ENCODE results near the gene PLA2G4C. TPM values are rescaled to one million over a fixed set of nuclear protein-coding genes. Genes with fewer than 3 reads are reported as not detected.
"Not testable (repeated sequence)": the region's sequence is repeated elsewhere in the genome, so short reads cannot be mapped to it uniquely, and the experiment has no call there.

Gene PLA2G4C
- total RNA-seq, 1 donor from 2014 or later, result 1.1 TPM

DNA sequence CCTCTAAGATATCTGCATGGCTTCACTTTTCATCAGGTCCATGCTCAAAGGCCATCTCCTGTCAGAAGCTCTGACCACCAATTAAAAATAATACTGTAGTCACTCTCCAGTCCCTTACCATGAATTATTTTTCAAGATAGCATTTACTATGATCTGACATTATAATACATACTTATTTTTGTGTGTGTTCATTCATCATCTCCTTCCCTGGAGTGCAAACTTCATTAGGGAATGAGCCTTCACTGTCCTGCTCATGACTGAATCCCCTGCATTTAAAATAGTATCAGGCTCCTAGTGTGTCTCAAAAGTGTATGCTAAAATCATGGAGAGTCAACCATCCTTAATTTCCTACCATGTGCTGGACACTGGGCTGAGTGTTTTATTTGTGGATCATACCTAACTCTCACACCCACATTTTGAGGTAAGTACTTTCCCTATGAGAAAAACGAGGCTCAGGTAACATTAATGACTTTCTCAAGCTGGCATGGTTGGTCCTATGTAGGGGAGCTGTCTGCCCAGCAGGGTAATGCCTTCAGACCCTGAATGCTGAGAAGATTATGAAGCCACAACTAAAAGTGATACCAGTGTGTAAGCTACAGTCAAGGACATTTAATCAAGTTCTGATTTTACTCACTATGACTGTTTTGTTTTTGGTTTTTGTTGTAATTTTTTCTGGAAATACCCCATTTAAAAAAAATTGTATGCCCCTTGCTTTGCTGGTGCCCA is 16.3 kb downstream of the PLA2G4C start:
- Histone ChIP-seq H3K4me3 (ENCODE audit: low read depth, low read length) (no peak overlapping the region), H3K36me3 (ENCODE audit: control insufficient read depth, insufficient read depth, low read length) (no peaks in the 10 kb centered on the region), H3K27me3 (ENCODE audit: control insufficient read depth, insufficient read depth, low read length) (no peaks in the 10 kb centered on the region)
- DNase-seq (ENCODE audit: low read depth) (no peak), FAIRE-seq (no peak)
- TF ChIP-seq, protein P1, sequence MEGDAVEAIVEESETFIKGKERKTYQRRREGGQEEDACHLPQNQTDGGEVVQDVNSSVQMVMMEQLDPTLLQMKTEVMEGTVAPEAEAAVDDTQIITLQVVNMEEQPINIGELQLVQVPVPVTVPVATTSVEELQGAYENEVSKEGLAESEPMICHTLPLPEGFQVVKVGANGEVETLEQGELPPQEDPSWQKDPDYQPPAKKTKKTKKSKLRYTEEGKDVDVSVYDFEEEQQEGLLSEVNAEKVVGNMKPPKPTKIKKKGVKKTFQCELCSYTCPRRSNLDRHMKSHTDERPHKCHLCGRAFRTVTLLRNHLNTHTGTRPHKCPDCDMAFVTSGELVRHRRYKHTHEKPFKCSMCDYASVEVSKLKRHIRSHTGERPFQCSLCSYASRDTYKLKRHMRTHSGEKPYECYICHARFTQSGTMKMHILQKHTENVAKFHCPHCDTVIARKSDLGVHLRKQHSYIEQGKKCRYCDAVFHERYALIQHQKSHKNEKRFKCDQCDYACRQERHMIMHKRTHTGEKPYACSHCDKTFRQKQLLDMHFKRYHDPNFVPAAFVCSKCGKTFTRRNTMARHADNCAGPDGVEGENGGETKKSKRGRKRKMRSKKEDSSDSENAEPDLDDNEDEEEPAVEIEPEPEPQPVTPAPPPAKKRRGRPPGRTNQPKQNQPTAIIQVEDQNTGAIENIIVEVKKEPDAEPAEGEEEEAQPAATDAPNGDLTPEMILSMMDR (IDR thresholded peaks at IDR 0.05; ENCODE audit: insufficient read depth, low read length, severe bottlenecking), result no peak

DNA sequence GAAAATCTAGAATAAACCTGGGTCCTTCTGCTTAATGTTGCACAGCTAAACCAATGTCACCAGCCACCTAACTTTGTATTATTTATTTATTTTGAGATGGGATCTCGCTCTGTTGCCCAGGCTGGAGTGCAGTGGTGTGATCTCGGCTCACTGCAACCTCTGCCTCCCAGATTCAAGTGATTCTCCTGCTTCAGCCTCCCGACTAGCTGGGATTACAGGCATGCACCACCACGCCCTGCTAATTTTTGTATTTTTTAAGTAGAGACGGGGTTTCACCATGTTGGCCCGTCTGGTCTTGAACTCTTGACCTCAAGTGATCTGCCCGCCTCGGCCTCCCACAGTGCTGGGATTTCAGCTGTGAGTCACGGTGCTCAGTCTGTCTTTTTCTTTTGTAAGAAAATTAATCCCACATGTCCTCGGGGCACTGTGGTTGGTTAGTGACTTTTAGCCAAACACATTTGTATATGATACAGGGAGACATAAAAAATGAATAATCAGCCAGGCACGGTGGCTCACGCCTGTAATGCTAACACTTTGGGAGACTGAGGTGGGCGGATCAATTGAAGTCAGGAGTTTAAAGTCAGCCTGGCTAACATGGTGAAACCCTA is 19.4 kb downstream of the PLA2G4C start:
- FAIRE-seq; H3K4me3 ChIP-seq (ENCODE audit: low read depth, low read length); H3K36me3 ChIP-seq (ENCODE audit: control insufficient read depth, insufficient read depth, low read length); H3K27me3 ChIP-seq (ENCODE audit: control insufficient read depth, insufficient read depth, low read length): not testable (repeated sequence)
- peak; percentile 85 for DNase-seq (ENCODE audit: low read depth)

DNA sequence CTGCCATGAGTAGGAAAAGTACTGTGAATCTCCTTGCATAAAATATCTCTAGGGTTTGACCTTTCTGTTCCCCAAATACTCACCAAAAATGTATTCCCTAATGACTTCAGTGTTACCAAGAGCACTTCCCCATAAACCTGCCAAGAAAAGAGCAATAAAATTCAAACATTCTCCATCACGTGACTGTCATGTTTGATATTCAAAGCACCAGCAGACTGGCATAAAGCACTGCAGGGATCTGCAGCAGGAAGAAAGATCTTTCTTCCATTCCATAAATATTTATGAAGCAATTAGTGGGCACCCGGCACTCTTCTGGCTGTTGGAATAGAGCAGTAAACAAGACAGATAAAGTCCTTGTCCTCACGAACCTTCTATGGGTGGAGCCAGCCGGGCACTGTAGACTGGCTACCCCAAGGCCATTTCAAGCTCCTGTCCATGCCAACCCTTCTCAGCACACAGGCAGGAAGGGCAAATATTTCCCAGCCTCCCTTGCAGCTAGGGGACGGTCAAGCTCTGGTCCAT is 20.3 kb downstream of the PLA2G4C start:
- no peak for DNase-seq (ENCODE audit: low read depth)
- Histone ChIP-seq H3K4me3 (ENCODE audit: low read depth, low read length) (no peak overlapping the region), H3K36me3 (ENCODE audit: control insufficient read depth, insufficient read depth, low read length) (no peaks in the 10 kb centered on the region), H3K27me3 (ENCODE audit: control insufficient read depth, insufficient read depth, low read length) (no peaks in the 10 kb centered on the region)
- FAIRE-seq, result no peak
- TF ChIP-seq, protein P1 (IDR thresholded peaks at IDR 0.05; ENCODE audit: insufficient read depth, low read length, severe bottlenecking), result no peak

DNA sequence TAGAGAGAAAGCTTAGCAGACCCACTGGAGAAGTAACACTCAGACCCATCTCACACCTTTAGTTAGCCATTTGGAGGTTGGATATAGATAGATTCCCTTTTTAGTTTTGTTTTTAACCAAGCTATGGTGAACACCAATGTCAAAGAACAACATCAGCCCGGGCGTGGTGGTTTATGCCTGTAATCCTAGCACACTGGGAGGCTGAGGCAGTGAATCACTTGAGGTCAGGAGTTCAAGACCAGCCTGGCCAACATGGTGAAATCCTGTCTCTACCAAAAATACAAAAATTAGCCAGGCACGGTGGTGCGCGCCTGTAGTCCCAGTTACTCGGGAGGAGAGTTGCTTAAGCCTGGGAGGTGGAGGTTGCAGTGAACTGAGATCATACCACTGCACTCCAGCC is 21.6 kb downstream of the PLA2G4C start:
- H3K4me3 ChIP-seq (ENCODE audit: low read depth, low read length); H3K36me3 ChIP-seq (ENCODE audit: control insufficient read depth, insufficient read depth, low read length); FAIRE-seq; DNase-seq (ENCODE audit: low read depth); H3K27me3 ChIP-seq (ENCODE audit: control insufficient read depth, insufficient read depth, low read length): not testable (repeated sequence)

DNA sequence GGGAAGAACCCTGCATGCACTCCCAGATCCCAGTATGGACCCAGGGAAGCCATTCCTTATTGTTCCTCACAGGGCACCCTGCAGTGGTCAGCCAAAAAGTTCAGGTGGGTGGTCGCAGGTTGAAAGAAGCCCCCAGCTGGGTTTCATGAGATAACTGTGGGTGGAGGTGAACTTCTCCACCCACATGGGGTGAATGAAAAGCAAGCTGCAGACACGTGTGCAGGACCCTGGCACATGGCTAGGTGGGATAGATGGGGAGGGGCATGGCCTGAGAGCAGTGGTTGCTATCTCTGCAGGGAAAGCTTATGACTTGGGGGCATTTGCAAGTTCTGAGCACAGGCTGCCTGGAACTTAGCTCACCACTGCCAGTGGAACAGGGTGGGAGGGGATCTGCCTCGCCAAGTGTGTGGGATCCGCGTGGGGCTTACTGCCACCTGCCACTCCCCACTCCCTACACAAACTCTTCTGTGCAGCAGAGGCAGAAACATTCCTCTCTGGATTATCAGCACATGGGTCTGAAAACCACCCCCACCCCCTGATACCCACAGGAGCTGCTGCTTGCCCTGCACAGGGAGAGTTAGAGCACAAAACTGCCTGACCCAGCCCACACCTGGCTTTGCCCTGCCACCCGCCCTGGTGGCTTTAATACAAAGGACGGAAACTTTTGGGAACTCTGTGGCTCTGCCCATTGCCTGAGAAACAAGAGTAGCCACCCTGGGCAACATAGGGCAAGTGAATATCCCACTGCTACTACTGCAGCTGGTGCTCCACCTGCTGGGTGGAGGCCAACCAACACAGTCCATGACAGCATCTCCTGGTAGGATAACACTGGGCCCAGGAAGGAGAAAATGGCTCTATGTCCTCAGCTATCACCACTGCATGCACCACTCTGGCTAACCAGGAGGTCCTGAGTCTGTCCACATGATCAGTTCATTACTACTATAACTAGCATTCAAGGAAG is 24.4 kb downstream of the PLA2G4C start:
- FAIRE-seq, result no peak
- H3K27me3 ChIP-seq (ENCODE audit: control insufficient read depth, insufficient read depth, low read length), result no peaks in the 10 kb centered on the region
- no peaks in the 10 kb centered on the region for H3K36me3 ChIP-seq (ENCODE audit: control insufficient read depth, insufficient read depth, low read length)

DNA sequence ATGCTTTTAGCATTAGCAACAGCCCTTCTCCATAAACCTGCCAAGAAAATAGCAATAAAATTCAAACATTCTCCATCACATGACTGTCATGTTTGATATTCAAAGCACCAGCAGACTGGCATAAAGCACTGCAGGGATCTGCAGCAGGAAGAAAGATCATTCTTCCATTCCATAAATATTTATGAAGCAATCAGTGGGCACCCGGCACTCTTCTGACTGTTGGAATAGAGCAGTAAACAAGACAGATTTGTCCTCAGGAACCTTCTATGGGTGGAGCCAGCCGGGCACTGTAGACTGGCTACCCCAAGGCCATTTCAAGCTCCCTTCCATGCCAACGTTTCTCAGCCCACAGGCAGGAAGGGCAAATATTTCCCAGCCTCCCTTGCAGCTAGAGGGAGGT is 25.5 kb downstream of the PLA2G4C start:
- Histone ChIP-seq H3K4me3 (ENCODE audit: low read depth, low read length) (no peak overlapping the region), H3K36me3 (ENCODE audit: control insufficient read depth, insufficient read depth, low read length) (no peaks in the 10 kb centered on the region), H3K27me3 (ENCODE audit: control insufficient read depth, insufficient read depth, low read length) (no peaks in the 10 kb centered on the region)
- TF ChIP-seq, protein P1 (IDR thresholded peaks at IDR 0.05; ENCODE audit: insufficient read depth, low read length, severe bottlenecking), result no peak
- DNase-seq (ENCODE audit: low read depth) (no peak), FAIRE-seq (no peak)

More for the DNA sequence above, 24.4 kb downstream of the PLA2G4C start:
- H3K4me3 ChIP-seq (ENCODE audit: low read depth, low read length), result no peak overlapping the region
- TF ChIP-seq, protein P1 (IDR thresholded peaks at IDR 0.05; ENCODE audit: insufficient read depth, low read length, severe bottlenecking), result no peak
- no peak for DNase-seq (ENCODE audit: low read depth)
